ENCODE results near the gene SWT1.

- TF ChIP-seq POLR2A (IDR thresholded peaks at IDR 0.05), result no peak
- no peak for TF ChIP-seq EP300 (IDR thresholded peaks at IDR 0.05)
- TF ChIP-seq CTCF (IDR thresholded peaks at IDR 0.05), result no peak
- TF ChIP-seq POLR2AphosphoS5 (IDR thresholded peaks at IDR 0.05), result no peak
These were observed 17.7 kb upstream of the SWT1 start for GRCh38 chr1:185139246-185139645.

Data from gastroesophageal sphincter (tissue), 3 donors.